Activated effector memory CD4-positive, alpha-beta T cell treated with anti-CD3 and anti-CD28 coated beads, Interleukin-2, amount 50 U/mL, for 16 hours (primary cell): ENCODE results near the gene SNCG.
"Not testable (repeated sequence)": the region's sequence is repeated elsewhere in the genome, so short reads cannot be mapped to it uniquely, and the experiment has no call there.

Source experiments
- DNase-seq: peaks from one replicate; pipeline ENCODE4 v3.0.0-alpha.2; 2020

Gene SNCG

GRCh38 chr10:86961481-86962091, 3.2 kb downstream of the SNCG start:
- DNase-seq = peak; percentile 59

- DNase-seq = peak; percentile 51
Measured at GRCh38 chr10:86962136-86962980, 4.0 kb downstream of the SNCG start.

GRCh38 chr10:86962981-86963310, 4.5 kb downstream of the SNCG start:
- DNase-seq = no peak

GRCh38 chr10:86963341-86963919, 5.0 kb downstream of the SNCG start:
- DNase-seq = peak; percentile 53

GRCh38 chr10:86964061-86964846, 5.9 kb downstream of the SNCG start:
- peak; percentile 55 for DNase-seq

GRCh38 chr10:86964847-86965190, 6.4 kb downstream of the SNCG start:
- DNase-seq = no peak

GRCh38 chr10:86965986-86966654, 7.7 kb downstream of the SNCG start:
- DNase-seq = no peak

GRCh38 chr10:86967481-86967941, 9.1 kb downstream of the SNCG start:
- no peak for DNase-seq

- peak; percentile 65 for DNase-seq
Measured at GRCh38 chr10:86968271-86968993, 10.0 kb downstream of the SNCG start, which contains the start of gene ADIRF. ADIRF (plus strand) TSS chr10:86968482; CDS start chr10:86968545, 63 bp downstream.

GRCh38 chr10:86968994-86969355, 10.6 kb downstream of the SNCG start:
- DNase-seq = peak; percentile 62

- peak; percentile 62 for DNase-seq
Measured at GRCh38 chr10:86969421-86970041, 11.1 kb downstream of the SNCG start.

- no peak for DNase-seq
Measured at GRCh38 chr10:86970162-86970981, 12.0 kb downstream of the SNCG start.

GRCh38 chr10:86970982-86971231, 12.5 kb downstream of the SNCG start:
- no peak for DNase-seq

- peak; percentile 96 for DNase-seq
Measured at GRCh38 chr10:86971232-86971991, 13.0 kb downstream of the SNCG start.

- no peak for DNase-seq
Measured at GRCh38 chr10:86972613-86973380, 14.4 kb downstream of the SNCG start.

- DNase-seq = no peak
Measured at GRCh38 chr10:86974484-86974883, 16.1 kb downstream of the SNCG start.

- DNase-seq = no peak
Measured at GRCh38 chr10:86976362-86977056, 18.1 kb downstream of the SNCG start.

- DNase-seq = not testable (repeated sequence)
Measured at GRCh38 chr10:86978457-86978856, 20.1 kb downstream of the SNCG start.
